H9 (cell line): ENCODE data around the gene GTF2A1. TPM values are rescaled to one million over a fixed set of nuclear protein-coding genes. Genes with fewer than 3 reads are reported as not detected.

ENCODE experiments used
- DNase-seq: peaks from one replicate; pipeline ENCODE4 v3.0.0-alpha.2; 2017
- H2AFZ ChIP-seq: one replicate; pipeline ENCODE4 v1.6.1; 2013; ENCODE audit warnings: mild to moderate bottlenecking, low read length, control low read depth, moderate library complexity
- H2AK5ac ChIP-seq: 2 replicates; pipeline ENCODE4 v1.6.1; 2013; ENCODE audit warnings: low read length, control low read depth, mixed read lengths; ENCODE audit not compliant: insufficient read length
- H2BK120ac ChIP-seq: one replicate; pipeline ENCODE4 v1.6.1; 2013; ENCODE audit warnings: low read depth, mild to moderate bottlenecking, low read length, control low read depth, inconsistent platforms; ENCODE audit not compliant: poor library complexity, severe bottlenecking
- H2BK12ac ChIP-seq: 2 replicates; pipeline ENCODE4 v1.6.1; 2013; ENCODE audit warnings: low read length, control low read depth, mixed read lengths, low read depth; ENCODE audit not compliant: insufficient read length
- H2BK15ac ChIP-seq: 2 replicates; pipeline ENCODE4 v1.6.1; 2013; ENCODE audit warnings: low read depth, low read length, control low read depth
- H2BK20ac ChIP-seq: one replicate; pipeline ENCODE4 v1.6.1; 2013; ENCODE audit warnings: low read depth, mild to moderate bottlenecking, low read length, control low read depth, inconsistent platforms; ENCODE audit not compliant: poor library complexity, severe bottlenecking
- H2BK5ac ChIP-seq: 2 replicates; pipeline ENCODE4 v1.6.1; 2013; ENCODE audit warnings: low read length, control low read depth, mixed read lengths; ENCODE audit not compliant: insufficient read length
- H3K14ac ChIP-seq: 2 replicates; pipeline ENCODE4 v1.6.1; 2013; ENCODE audit warnings: low read length, control low read depth; ENCODE audit not compliant: insufficient read depth
- H3K18ac ChIP-seq: 2 replicates; pipeline ENCODE4 v1.6.1; 2013; ENCODE audit warnings: low read depth, mild to moderate bottlenecking, mixed read lengths, low read length, control low read depth; ENCODE audit not compliant: insufficient read length
- H3K23ac ChIP-seq: 2 replicates; pipeline ENCODE4 v1.6.1; 2013; ENCODE audit warnings: low read length, control low read depth, mixed read lengths, low read depth; ENCODE audit not compliant: insufficient read length
- H3K23me2 ChIP-seq: 2 replicates; pipeline ENCODE4 v1.6.1; 2013; ENCODE audit warnings: low read depth, mild to moderate bottlenecking, mixed read lengths, low read length, control low read depth; ENCODE audit not compliant: insufficient read length, poor library complexity, severe bottlenecking
- H3K27ac ChIP-seq: 2 replicates; pipeline ENCODE4 v1.5.1; 2013; ENCODE audit warnings: low read length, control low read depth, mixed read lengths, low read depth; ENCODE audit not compliant: insufficient read length
- H3K27me3 ChIP-seq: 2 replicates; pipeline ENCODE4 v1.6.1; 2013; ENCODE audit warnings: low read length, control low read depth, inconsistent platforms; ENCODE audit not compliant: insufficient read depth
- H3K4ac ChIP-seq: 2 replicates; pipeline ENCODE4 v1.6.1; 2013; ENCODE audit warnings: low read depth, mild to moderate bottlenecking, control low read depth, inconsistent platforms, low read length, moderate library complexity
- H3K4me1 ChIP-seq: 2 replicates; pipeline ENCODE4 v1.6.1; 2013; ENCODE audit warnings: low read length, control low read depth, inconsistent platforms; ENCODE audit not compliant: insufficient read depth
- H3K4me2 ChIP-seq: 2 replicates; pipeline ENCODE4 v1.6.1; 2013; ENCODE audit warnings: low read length, control low read depth, mixed read lengths; ENCODE audit not compliant: insufficient read length, insufficient read depth
- H3K56ac ChIP-seq: 2 replicates; pipeline ENCODE4 v1.6.1; 2013; ENCODE audit warnings: low read depth, mild to moderate bottlenecking, mixed read lengths, low read length, control low read depth; ENCODE audit not compliant: insufficient read length
- H3K79me1 ChIP-seq: 2 replicates; pipeline ENCODE4 v1.6.1; 2013; ENCODE audit warnings: low read depth, mild to moderate bottlenecking, moderate library complexity, low read length, control low read depth, inconsistent platforms; ENCODE audit not compliant: insufficient read depth, poor library complexity, severe bottlenecking
- H3K79me2 ChIP-seq: 2 replicates; pipeline ENCODE4 v1.6.1; 2013; ENCODE audit warnings: low read length, control low read depth, inconsistent platforms; ENCODE audit not compliant: insufficient read depth
- H3K9ac ChIP-seq: 2 replicates; pipeline ENCODE4 v1.6.1; 2013; ENCODE audit warnings: low read length, control low read depth, mixed read lengths; ENCODE audit not compliant: insufficient read length; ENCODE audit errors: extremely low read depth
- H3K9me3 ChIP-seq: one replicate; pipeline ENCODE4 v1.6.1; 2013; ENCODE audit warnings: low read depth, low read length, inconsistent platforms; ENCODE audit not compliant: control insufficient read depth
- H3T11ph ChIP-seq: one replicate; pipeline ENCODE4 v1.6.1; 2013; ENCODE audit warnings: mild to moderate bottlenecking, low read length, control low read depth, inconsistent platforms
- H4K20me1 ChIP-seq: one replicate; pipeline ENCODE4 v1.6.1; 2013; ENCODE audit not compliant: control insufficient read depth, insufficient read length, insufficient read depth
- H4K5ac ChIP-seq: 2 replicates; pipeline ENCODE4 v1.6.1; 2013; ENCODE audit warnings: low read depth, mild to moderate bottlenecking, mixed read lengths, low read length, control low read depth; ENCODE audit not compliant: insufficient read length
- H4K8ac ChIP-seq: replicated peaks from 2 replicates; pipeline ENCODE4 v1.6.1; 2013; ENCODE audit warnings: low read length, control low read depth, mixed read lengths, low read depth; ENCODE audit not compliant: insufficient read length
- H4K91ac ChIP-seq: 2 replicates; pipeline ENCODE4 v1.6.1; 2013; ENCODE audit warnings: low read depth, mild to moderate bottlenecking, moderate library complexity, mixed read lengths, low read length, control low read depth; ENCODE audit not compliant: insufficient read length
- H3K27ac Mint-ChIP-seq, 3 experiments: 2 replicates in 2 of 3; 3 replicates in 1 of 3; pipeline ENCODE4 v1.8.0; 2020 to 2021; ENCODE audit warnings: mixed read lengths in 3 of 3, mild to moderate bottlenecking in 1 of 3, moderate library complexity in 1 of 3
- H3K27me3 Mint-ChIP-seq: 2 replicates; pipeline ENCODE4 v1.8.0; 2021; ENCODE audit warnings: low read depth, mild to moderate bottlenecking, moderate library complexity, mixed read lengths
- H3K36me3 Mint-ChIP-seq, 3 experiments: 2 replicates in 2 of 3; 3 replicates in 1 of 3; pipeline ENCODE4 v1.8.0; 2020 to 2021; ENCODE audit warnings: low read depth in 3 of 3, mixed read lengths in 3 of 3; ENCODE audit not compliant: insufficient read depth in 1 of 3
- H3K4me1 Mint-ChIP-seq, 2 experiments: 2 replicates each; pipeline ENCODE4 v1.8.0; 2020; ENCODE audit warnings: mixed read lengths in 2 of 2
- H3K4me3 Mint-ChIP-seq, 2 experiments: 2 replicates in 1 of 2; 3 replicates in 1 of 2; pipeline ENCODE4 v1.8.0; 2020 to 2021; ENCODE audit warnings: mild to moderate bottlenecking in 2 of 2, mixed read lengths in 2 of 2, moderate library complexity in 1 of 2
- H3K9me3 Mint-ChIP-seq, 2 experiments: 2 replicates in 1 of 2; 3 replicates in 1 of 2; pipeline ENCODE4 v1.8.0; 2020; ENCODE audit warnings: mild to moderate bottlenecking in 2 of 2, mixed read lengths in 2 of 2, moderate library complexity in 1 of 2
- CTCF ChIP-seq: fragments of 200-600 bp; sonication (generic); conservative IDR thresholded peaks from 3 replicates; pipeline ENCODE4 v1.8.0; 2021; ENCODE audit warnings: antibody characterized with exemption, mild to moderate bottlenecking
- WGBS: extraction: QIAGEN DNeasy Blood & Tissue Kit; methylation state at CpG from one replicate; pipeline ENCODE4 v1.1.7; 2013; ENCODE audit warnings: missing lambda C conversion rate, low lambda C conversion rate, mixed read lengths; ENCODE audit not compliant: insufficient read length; ENCODE audit errors: extremely low coverage; 5-methylcytosine and 5-hydroxymethylcytosine counted together
- total RNA-seq: library from RNA; stranded (reverse); gene quantifications from 2 replicates; pipeline ENCODE4 v1.2.1, GENCODE V29; 2021

GTF2A1 gene
- total RNA-seq, 1 experiment from 2014 or later = 43.0 TPM

GRCh38 chr14:81269979-81270375 is 49.2 kb upstream of the GTF2A1 start:
- no peaks in the 10 kb centered on the region for H3K9me3 Mint-ChIP-seq
- TF ChIP-seq CTCF = no peak
- H3K23me2 ChIP-seq = no peaks in the 10 kb centered on the region
- no peak overlapping the region for H4K91ac ChIP-seq
- peak overlapping the region in 1 of 3 experiments; percentile 69; a peak in 3 of 7 replicates for H3K27ac Mint-ChIP-seq
- H2BK15ac ChIP-seq = no peak overlapping the region
- no peak overlapping the region for H3K9ac ChIP-seq
- no peak overlapping the region for H4K8ac ChIP-seq
- no peak for DNase-seq
- no peak overlapping the region for H3K23ac ChIP-seq
- no peak overlapping the region for H4K5ac ChIP-seq
- H2BK12ac ChIP-seq = no peak overlapping the region
- no peaks in the 10 kb centered on the region for H3K27me3 Mint-ChIP-seq
- H3K79me2 ChIP-seq = no peaks in the 10 kb centered on the region
- no peak overlapping the region for H2AFZ ChIP-seq
- no peak overlapping the region for H2BK120ac ChIP-seq
- H3K4me2 ChIP-seq = no peak overlapping the region
- H4K20me1 ChIP-seq = no peaks in the 10 kb centered on the region
- H3K36me3 Mint-ChIP-seq = peaks cover 0 to 4% (median 0%) of the 10 kb centered on the region in 3 experiments; a peak in 3 of 7 replicates
- H3K79me1 ChIP-seq = no peaks in the 10 kb centered on the region
- no peak overlapping the region for H2BK5ac ChIP-seq
- H2AK5ac ChIP-seq = no peak overlapping the region
- H3K4ac ChIP-seq = no peak overlapping the region
- peaks cover 10 to 13% of the 10 kb centered on the region in 2 experiments for H3K4me1 Mint-ChIP-seq
- no peak overlapping the region for H3K4me3 Mint-ChIP-seq
- H3T11ph ChIP-seq = no peak overlapping the region
- no peaks in the 10 kb centered on the region; the same call in 1 of the 2 replicates for H3K4me1 ChIP-seq
- no peak overlapping the region for H3K27ac ChIP-seq
- no peak overlapping the region for H2BK20ac ChIP-seq
- H3K14ac ChIP-seq = no peak overlapping the region
- H3K9me3 ChIP-seq = no peaks in the 10 kb centered on the region
- WGBS = no CpG with 5 or more reads among the region's 3 CpGs
- H3K56ac ChIP-seq = no peak overlapping the region
- H3K27me3 ChIP-seq = no peaks in the 10 kb centered on the region
- no peak overlapping the region for H3K18ac ChIP-seq
